OCI-LY7 (cell line): ENCODE data around the gene RBBP8NL. TPM values are rescaled to one million over a fixed set of nuclear protein-coding genes. Genes with fewer than 3 reads are reported as not detected.

Source experiments
- BruUV-seq: library from RNA; stranded (reverse); fragments of 400-500 nt; replicated peaks from 2 replicates; lab custom pipeline; 2021; lab: Mats Ljungman, UMichigan
- CTCF ChIA-PET: fragments of 300-600 bp; sonication (Branson Sonifier 250); formaldehyde crosslinking; loops from one replicate; lab custom pipeline; 2022; ENCODE audit warnings: antibody characterized with exemption; ENCODE audit not compliant: unreplicated experiment; lab: Charles Lee
- POLR2A ChIA-PET: fragments of 300-600 bp; sonication (Branson Sonifier 250); formaldehyde crosslinking; loops from one replicate; lab custom pipeline; 2022; ENCODE audit warnings: antibody characterized with exemption; lab: Charles Lee
- DNase-seq: peaks from one replicate; pipeline ENCODE4 v3.0.0-alpha.2; 2015; ENCODE audit warnings: low spot score
- H2AFZ ChIP-seq: fragments of 200-600 bp; sonication (generic), shearing (Covaris generic); 2 replicates; pipeline ENCODE4 v1.6.1; 2014; ENCODE audit warnings: mild to moderate bottlenecking, antibody characterized with exemption, low read length, moderate library complexity
- H3K27ac ChIP-seq: fragments of 200-600 bp; sonication (generic); 2 replicates; pipeline ENCODE4 v1.5.1; 2014; ENCODE audit warnings: mixed run types, low read depth, mild to moderate bottlenecking, moderate library complexity, low read length, inconsistent platforms; ENCODE audit not compliant: poor library complexity, severe bottlenecking
- H3K36me3 ChIP-seq: fragments of 200-600 bp; sonication (generic); 2 replicates; pipeline ENCODE4 v1.6.1; 2014; ENCODE audit warnings: mild to moderate bottlenecking, antibody characterized with exemption, low read length, moderate library complexity, mixed read lengths; ENCODE audit not compliant: insufficient read depth
- H3K4me1 ChIP-seq: fragments of 200-600 bp; sonication (generic); 2 replicates; pipeline ENCODE4 v1.5.1; 2014; ENCODE audit warnings: mild to moderate bottlenecking, low read length; ENCODE audit not compliant: insufficient read depth, poor library complexity, severe bottlenecking
- H3K4me2 ChIP-seq: fragments of 200-600 bp; sonication (generic); 2 replicates; pipeline ENCODE4 v1.6.1; 2014; ENCODE audit warnings: mild to moderate bottlenecking, low read length
- H3K4me3 ChIP-seq: fragments of 200-600 bp; sonication (generic); 2 replicates; pipeline ENCODE4 v1.5.1; 2014; ENCODE audit warnings: mild to moderate bottlenecking, low read depth, low read length; ENCODE audit not compliant: poor library complexity, severe bottlenecking
- H3K79me2 ChIP-seq: fragments of 200-600 bp; sonication (generic); 2 replicates; pipeline ENCODE4 v1.6.1; 2016; ENCODE audit warnings: low read depth, mild to moderate bottlenecking, low read length, moderate library complexity, mixed read lengths; ENCODE audit not compliant: insufficient read depth
- H3K9me2 ChIP-seq: fragments of 200-600 bp; sonication (generic); 2 replicates; pipeline ENCODE4 v1.6.1; 2016; ENCODE audit warnings: mild to moderate bottlenecking, low read length, mixed read lengths; ENCODE audit not compliant: insufficient read depth
- H3K9me3 ChIP-seq: fragments of 200-600 bp; sonication (generic); 2 replicates; pipeline ENCODE4 v1.6.1; 2014; ENCODE audit warnings: mild to moderate bottlenecking, mixed run types, low read length, mixed read lengths
- H4K20me1 ChIP-seq: fragments of 200-600 bp; sonication (generic); 2 replicates; pipeline ENCODE4 v1.6.1; 2014; ENCODE audit warnings: mild to moderate bottlenecking, antibody characterized with exemption, low read length, moderate library complexity, mixed read lengths; ENCODE audit not compliant: insufficient read depth
- CTCF ChIP-seq: fragments of 200-600 bp; sonication (generic); conservative IDR thresholded peaks from 2 replicates; pipeline ENCODE4 v1.5.1; 2014; ENCODE audit warnings: mild to moderate bottlenecking, antibody characterized with exemption, low read length, moderate library complexity, mixed read lengths
- EZH2phosphoT487 ChIP-seq: fragments of 200-600 bp; sonication (generic); IDR thresholded peaks from 2 replicates; pipeline ENCODE4 v1.6.1; 2018; ENCODE audit warnings: low read depth, borderline replicate concordance, mild to moderate bottlenecking, mixed run types, antibody characterized with exemption, low read length, moderate library complexity, mixed read lengths
- intact Hi-C: fragments of 100-400 bp; cut with micrococcal nuclease; formaldehyde crosslinking; loops from one replicate; pipeline ENCODE4 v1.10.0; 2022; ENCODE audit not compliant: unreplicated experiment
- total RNA-seq, 2 experiments: library from RNA; depleted of rRNA in 1 of 2; stranded (reverse); fragments of >200 nt in 1 of 2; shearing (Covaris generic) in 1 of 2; gene quantifications; 2 replicates each; pipeline ENCODE4 v1.2.3, GENCODE V29; 2014 to 2022

RBBP8NL gene
- total RNA-seq, 2 experiments from 2014 or later, result not detected

DNA sequence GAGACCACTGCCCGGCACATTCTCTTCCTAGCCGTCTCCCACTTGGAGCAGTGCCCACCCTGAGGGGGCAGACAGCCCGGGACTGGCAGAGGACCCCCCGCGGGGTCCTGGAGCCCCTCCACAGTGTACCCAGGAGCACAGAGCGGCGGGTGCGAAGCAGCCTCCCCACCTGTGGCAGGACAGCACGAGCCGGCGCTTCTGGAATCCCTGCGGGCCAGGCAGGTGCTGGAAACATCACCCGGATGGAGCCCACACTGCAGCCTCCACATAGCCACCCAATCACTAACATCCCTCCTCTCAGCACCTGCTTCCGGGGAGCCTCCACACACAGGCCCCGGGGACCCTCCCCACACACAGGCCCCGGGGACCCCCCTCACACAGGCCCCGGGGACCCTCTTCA is 29.8 kb upstream of the RBBP8NL start:
- Histone ChIP-seq H3K9me3 (no peaks in the 10 kb centered on the region), H2AFZ (no peak overlapping the region), H3K4me1 (no peaks in the 10 kb centered on the region), H4K20me1 (no peaks in the 10 kb centered on the region), H3K4me2 (no peak overlapping the region), H3K79me2 (no peaks in the 10 kb centered on the region), H3K9me2 (no peaks in the 10 kb centered on the region), H3K4me3 (no peak overlapping the region), H3K36me3 (no peaks in the 10 kb centered on the region), H3K27ac (no peak overlapping the region)
- CTCF ChIA-PET, result no interaction called here
- intact Hi-C loops, result no loop called here
- no TSS peak for BruUV-seq
- DNase-seq, result no peak
- POLR2A ChIA-PET, result no interaction called here
- TF ChIP-seq CTCF (no peak), EZH2phosphoT487 (no peak)

DNA sequence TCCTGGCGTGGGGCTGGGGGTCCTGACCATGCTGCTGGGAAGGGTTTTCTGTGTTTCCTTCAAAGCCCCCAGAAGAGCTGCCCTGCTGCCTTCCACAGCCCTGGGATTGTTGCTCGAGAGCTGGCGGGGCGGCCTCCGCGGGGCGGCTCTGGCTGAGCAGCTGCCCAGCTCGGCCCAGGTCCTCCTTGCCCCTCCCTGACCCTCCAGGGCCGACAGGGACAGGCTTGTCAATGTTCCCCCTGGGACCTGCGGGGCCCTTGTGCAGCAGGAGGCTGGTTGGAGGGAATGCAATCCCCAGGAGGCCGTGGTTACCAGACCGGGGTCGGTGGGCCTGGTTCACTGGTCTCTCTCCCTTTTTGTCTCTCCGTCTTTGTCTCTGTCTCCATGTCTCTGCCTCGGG is 28.6 kb upstream of the RBBP8NL start:
- H4K20me1 ChIP-seq, result no peaks in the 10 kb centered on the region
- no peak for DNase-seq
- no peak overlapping the region for H2AFZ ChIP-seq
- no peaks in the 10 kb centered on the region for H3K4me1 ChIP-seq
- intact Hi-C loops, result no loop called here
- H3K79me2 ChIP-seq, result no peaks in the 10 kb centered on the region
- no peak for TF ChIP-seq EZH2phosphoT487
- no peak for TF ChIP-seq CTCF
- no peak overlapping the region for H3K4me2 ChIP-seq
- no peaks in the 10 kb centered on the region for H3K36me3 ChIP-seq
- H3K9me2 ChIP-seq, result no peaks in the 10 kb centered on the region
- H3K27ac ChIP-seq, result no peak overlapping the region
- no TSS peak for BruUV-seq
- no peaks in the 10 kb centered on the region for H3K9me3 ChIP-seq
- ChIA-PET CTCF (no interaction called here), POLR2A (no interaction called here)
- no peak overlapping the region for H3K4me3 ChIP-seq

GRCh38 chr20:62454904-62455636 is 27.7 kb upstream of the RBBP8NL start:
- no peak overlapping the region for H3K4me3 ChIP-seq
- H4K20me1 ChIP-seq, result no peaks in the 10 kb centered on the region
- H3K9me3 ChIP-seq, result no peaks in the 10 kb centered on the region
- no peak for DNase-seq
- ChIA-PET CTCF (no interaction called here), POLR2A (no interaction called here)
- intact Hi-C loops, result no loop called here
- H3K4me2 ChIP-seq, result no peak overlapping the region
- TF ChIP-seq CTCF (no peak), EZH2phosphoT487 (no peak)
- H3K9me2 ChIP-seq, result no peaks in the 10 kb centered on the region
- no peak overlapping the region for H3K27ac ChIP-seq
- H2AFZ ChIP-seq, result no peak overlapping the region
- no peaks in the 10 kb centered on the region for H3K79me2 ChIP-seq
- no TSS peak for BruUV-seq
- no peaks in the 10 kb centered on the region for H3K36me3 ChIP-seq
- no peaks in the 10 kb centered on the region for H3K4me1 ChIP-seq
